NCI-H2196 treated with DMSO at 0.1 percent for 48 hours (cell line): Measurements from ENCODE around the gene SGK1.
"Not testable (repeated sequence)": the region's sequence is repeated elsewhere in the genome, so short reads cannot be mapped to it uniquely, and the experiment has no call there.

Source experiments
- DNase-seq: peaks from one replicate; lab custom pipeline; 2025; ENCODE audit not compliant: unreplicated experiment; lab: John Stamatoyannopoulos, UW

The SGK1 gene

DNA sequence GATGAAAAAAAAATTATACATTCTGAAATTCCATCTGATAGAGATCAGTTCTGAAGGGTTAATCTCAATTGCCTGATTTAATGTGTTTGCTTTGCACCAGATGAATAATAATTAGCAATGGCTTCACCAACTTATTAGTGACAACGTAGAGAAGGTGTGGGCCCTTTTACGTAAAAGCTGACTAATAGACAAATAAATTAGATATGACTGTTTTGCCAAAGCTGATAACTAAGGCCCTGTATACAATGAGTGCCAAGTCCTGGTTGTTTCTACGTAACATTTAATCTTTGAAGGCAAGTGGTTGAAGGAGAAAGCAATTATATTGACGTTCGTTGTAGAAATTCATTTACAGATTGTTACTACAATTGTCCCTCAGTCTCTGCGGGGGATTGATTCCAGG is 10.8 kb downstream of the SGK1 start:
- DNase-seq = no peak

DNA sequence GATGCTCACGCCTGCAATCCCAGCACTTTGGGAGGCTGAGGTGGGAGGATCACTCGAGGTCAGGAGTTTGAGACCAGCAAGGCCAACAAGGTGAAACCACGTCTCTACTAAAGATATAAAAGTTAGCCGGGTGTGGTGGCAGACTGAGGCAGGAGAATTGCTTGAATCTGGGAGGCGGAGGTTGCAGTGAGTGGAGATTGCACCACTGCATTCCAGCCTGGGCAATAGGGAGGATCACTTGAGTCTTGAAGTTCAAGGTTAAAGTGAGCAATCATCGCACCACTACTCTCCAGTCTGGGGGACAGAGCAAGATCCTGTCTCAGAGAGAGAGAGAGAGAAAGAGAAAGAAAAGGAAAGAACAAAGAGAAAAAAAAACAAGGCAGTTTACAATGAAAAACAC is 13.5 kb downstream of the SGK1 start:
- DNase-seq = not testable (repeated sequence)

DNA sequence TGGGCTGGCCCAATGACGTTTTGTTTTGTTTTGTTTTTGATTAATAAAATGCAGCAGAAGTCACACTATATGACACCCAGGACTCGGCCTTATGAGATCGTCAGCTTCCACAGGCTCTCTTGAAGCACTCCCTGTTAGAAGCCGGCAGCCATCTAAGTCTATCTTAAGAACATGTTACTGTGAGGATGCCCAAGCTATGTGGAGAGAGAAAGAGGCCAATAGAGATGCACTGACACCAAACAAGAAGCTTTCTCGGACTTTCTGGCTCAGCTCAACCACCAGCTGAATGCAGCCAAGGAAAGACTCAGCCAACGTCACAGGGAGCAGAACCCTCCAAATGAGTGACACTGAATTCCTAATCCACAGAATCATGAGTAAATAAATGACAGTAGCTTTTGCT is 14.0 kb downstream of the SGK1 start:
- no peak for DNase-seq

DNA sequence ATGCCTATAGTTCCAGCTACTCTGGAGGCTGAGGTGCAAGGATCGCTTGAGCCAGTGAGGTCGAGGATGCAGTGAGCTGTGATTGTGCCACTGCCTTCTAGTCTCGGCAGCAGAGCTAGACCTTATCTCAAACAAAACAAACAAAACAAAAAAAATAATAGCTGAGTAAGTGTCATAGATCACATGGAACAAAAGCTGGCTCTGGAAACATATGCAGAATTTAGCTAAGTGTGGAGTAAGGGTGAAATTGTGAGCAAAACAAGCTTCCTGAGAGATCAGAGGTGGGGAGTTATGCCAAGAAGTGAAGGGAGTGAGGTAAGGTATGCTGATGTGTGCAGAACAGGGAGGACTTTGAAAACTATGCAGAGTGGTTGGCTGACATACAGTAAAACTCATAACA is 18.7 kb downstream of the SGK1 start:
- no peak for DNase-seq

DNA sequence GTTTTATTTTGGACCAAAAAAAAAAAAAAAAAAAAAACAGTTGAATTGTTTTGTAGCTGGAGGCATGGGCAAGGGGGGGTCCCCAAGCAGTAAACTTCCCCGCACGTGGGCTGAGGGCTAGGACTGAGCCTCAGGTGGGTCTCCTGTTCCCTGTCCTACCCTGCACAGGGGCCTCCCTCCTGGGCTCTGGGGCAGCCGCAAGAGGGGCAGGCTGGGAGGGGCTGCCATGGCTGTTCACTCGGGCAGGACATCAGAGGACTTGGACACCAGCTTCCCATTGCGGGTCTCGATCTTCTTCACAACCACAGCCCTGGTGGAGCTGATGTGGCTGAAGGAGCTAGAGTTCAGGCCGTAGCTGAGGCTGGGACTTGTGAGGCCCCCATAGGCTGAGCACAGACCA is 21.1 kb downstream of the SGK1 start:
- DNase-seq = no peak

DNA sequence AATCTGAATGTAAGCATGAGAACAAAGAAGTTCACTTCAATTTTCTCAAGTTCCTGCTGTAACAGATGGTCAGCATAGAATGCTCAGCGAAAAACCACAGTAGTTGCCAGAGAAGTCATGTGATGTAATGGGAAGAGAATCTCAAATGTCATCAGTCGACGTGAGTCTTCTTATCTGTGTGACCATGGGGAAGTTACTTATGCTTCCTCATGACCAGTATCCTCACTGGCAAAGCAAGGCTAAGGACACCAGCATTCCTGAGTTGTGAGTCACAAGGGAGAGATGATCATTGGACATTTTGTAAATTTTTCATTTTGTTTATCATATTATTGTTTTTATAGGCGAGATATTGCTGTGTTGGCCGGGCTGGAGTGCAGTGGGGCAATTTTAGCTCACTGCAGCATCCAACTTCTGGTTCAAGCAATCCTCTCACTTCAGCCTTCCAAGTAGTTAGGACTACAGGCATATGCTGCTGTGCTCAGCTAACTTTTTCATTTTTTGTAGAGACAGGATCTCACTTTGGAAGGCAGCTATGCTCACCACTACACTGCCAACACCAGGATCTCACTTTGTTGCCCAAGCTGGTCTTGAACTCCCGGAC is 21.9 kb downstream of the SGK1 start:
- peak; percentile 61 for DNase-seq

DNA sequence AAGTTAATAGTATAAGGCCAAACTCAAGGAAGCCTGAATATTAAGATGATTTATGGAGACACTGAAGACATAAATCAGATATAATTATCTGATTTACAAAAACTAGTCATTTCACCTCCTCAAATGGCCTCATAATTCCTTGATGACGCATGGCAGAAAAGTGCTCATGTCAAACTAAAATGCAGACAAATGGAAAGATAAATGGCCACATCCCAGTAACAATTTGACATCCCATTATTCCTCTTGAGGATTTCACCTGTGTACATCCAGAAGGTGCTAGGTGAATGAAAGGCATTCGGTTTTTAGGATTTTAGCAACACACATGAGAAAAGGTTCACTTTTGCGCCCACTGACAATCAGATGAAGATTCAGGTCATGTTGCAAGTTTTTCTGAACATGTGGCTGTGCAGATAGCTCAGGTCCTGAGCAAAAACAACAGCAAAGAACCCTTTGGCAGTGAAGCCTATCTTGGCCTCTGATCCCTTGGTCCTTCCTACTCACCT is 24.2 kb downstream of the SGK1 start:
- no peak for DNase-seq

DNA sequence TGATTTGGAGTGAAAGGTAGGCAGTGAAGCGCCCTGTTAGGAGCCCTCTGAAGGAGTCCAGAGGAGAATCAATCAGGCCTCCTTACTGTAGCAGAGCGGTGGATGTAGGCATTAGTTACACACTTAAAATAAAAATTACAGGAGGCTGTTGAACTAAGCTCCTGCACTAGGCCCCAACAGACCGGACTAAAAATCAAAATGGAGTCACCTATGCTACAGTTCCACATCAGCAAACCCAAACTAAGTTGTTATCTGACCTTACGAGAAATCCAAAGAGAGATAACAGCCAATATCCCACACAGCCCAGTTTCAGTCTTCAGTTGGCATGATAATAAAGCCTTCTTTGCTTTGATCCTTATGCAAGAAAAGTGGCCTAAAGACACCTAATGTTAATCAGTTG is 26.8 kb downstream of the SGK1 start:
- no peak for DNase-seq

DNA sequence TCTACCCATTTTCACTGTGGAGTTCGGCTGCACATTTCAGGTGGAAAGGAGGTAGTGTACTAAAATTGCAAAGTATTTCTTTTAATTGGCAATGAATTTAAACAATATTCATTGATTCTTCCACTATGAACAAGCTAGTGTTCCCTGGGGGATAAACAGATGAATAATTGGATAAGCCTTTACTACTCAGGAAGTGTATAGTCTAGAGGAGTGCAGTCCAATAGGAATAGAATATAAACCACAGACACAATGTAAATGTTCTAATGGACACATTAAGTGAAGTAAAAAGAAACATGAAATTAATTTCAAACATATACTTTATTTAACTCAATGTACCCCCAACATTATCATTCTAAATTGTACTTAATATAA is 28.7 kb downstream of the SGK1 start:
- DNase-seq = no peak

DNA sequence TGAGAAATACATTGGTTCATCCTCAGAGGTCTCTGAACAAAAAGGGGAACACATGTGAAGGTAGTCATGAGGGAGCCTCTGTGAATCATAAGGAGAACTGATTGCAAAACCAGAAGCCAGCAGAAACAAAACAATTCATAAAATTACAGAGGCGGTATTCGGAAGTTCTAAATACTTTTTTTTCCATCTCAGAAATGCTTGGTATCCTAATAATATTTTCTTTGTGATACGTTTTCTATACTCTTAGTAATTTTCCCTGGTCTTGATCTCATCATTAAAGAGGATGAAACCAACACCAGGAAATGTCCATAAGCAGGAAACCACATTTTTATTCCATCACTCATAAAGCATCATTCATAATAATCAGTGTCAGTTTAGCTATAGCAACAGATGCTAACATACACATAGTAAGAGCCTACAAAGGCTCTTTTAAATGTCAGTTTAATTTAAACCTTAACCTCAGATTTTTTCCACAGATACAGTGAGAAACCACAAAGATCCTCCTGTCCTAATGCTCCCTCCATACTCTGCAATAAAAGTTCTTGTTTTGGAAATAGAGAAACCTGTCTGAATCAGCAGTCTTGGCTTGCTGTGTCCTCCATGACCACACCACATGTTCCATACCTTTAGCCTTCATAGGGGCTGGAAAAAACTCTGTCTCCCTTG is 29.2 kb downstream of the SGK1 start:
- no peak for DNase-seq

DNA sequence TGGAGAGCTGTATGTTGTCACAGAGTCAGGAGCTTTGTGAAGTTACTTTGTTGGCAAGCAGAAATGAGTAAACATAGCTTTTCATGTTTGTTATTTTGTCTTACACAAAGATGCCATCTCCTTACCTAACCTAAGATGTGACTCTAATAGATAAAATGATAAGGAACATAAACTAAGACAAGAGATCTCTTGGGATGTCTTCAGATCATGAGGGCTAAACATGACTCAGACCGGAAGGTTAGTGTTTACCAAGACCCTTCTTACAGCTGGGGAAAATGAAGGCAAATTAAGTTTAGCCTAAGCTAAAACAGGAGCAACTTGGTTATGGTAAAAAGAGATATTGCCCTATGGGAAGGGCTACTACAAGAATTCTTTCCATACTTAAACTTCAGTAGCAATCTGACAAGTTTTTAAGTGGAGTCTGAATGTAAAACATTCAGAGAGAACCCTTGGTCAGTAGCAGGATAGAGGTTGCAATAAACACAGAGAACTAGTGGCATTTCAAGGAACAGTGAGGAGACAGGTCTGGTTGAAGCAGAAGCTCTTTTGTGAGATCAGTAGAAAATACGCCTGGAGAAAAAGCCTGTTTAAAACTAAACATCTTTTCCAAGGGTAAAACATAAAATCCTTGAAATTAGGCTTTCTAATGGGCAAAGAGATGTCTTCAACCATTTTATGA is 29.9 kb downstream of the SGK1 start:
- DNase-seq = no peak

DNA sequence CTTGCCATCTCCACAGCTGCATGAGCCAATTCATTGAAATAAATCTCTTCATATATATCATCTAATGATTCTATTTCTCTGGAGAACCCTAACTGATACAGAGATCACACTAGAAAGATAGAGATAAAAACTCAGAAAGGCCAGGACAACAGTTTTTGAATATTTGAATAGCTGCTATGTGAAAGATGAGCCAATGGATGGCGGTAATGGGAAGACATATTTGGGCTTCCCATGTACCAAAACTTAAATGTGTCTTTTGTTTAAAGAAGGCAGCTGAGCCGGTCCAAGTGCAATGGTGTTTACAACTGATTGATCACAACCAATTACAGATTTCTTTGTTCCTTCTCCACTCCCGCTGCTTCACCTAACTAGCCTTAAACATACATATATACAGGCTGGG is 35.1 kb downstream of the SGK1 start:
- DNase-seq = no peak

DNA sequence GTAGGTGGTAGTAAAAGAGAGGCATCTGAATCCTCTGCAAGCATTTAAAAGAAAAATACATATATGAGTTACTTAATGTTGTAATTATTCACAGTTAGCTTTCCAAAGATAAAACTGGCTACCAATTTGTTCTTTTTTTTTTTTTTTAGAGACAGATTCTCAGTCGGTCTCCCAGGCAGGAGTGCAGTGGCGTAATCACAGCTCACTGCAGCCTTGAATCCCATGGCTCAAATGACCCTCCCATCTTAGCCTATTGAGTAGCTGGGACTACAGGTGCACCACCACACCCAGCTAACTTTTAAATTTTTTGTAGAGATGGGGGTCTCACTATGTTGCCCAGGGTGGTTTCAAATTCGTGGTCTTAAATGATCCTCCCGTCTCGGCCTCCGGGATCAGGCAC is 36.5 kb downstream of the SGK1 start:
- no peak for DNase-seq

DNA sequence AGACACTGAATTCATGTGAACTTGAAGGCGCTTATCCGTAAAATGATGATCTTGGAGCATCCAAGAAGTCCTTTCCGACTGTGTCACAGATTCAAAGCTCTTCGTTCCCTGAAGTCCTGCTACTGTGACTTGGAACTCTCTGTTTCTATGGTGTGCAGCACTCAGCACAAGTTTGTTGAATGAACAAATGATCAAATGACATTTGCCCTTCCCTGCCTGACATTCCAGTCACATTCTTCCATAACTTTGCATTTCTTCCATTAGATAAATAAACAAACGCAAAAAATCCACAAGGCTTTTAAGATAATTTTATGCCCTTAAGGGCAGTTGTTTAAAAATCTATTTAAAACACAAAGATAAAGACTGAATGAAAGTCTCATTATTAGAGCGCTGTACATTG is 39.9 kb downstream of the SGK1 start:
- no peak for DNase-seq

DNA sequence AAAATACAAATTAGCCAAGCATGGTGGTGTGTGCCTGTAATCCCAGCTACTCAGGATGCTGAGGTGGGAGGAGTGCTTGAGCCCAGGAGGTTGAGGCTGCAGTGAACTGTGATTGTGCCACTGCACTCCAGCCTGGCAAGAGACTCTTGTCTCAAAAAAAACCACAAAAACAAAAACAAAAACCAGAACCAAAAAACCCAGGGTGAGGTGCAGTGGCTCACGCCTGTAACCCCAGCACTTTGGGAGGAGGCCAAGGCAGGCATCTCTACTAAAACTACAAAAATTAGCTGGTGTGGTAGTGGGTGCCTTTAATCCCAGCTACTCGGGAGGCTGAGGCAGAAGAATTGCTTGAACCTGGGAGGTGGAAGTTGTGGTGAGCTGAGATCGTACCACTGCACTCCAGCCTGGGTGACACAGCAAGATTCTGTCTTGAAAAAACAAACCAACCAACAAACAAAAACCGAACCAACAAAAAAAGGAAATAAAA is 41.0 kb downstream of the SGK1 start:
- not testable (repeated sequence) for DNase-seq

DNA sequence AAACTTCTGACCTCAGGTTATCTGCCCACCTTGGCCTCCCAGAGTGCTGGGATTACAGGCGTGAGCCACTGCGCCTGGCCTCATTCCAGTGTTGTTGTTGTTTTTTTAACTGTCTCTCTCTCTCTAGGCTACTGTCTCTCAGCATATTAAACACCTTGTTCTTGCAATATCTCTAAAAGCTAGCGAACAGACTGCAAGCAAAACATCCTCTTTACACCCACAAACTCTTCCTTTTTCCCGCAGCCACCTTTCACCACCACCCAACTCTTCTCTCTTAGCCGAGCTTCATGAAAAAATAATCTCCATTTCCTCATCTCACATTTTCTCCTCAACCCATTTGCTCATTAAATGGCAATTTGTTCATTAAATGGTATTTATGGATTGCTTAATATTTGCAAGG is 45.5 kb downstream of the SGK1 start:
- DNase-seq = no peak

DNA sequence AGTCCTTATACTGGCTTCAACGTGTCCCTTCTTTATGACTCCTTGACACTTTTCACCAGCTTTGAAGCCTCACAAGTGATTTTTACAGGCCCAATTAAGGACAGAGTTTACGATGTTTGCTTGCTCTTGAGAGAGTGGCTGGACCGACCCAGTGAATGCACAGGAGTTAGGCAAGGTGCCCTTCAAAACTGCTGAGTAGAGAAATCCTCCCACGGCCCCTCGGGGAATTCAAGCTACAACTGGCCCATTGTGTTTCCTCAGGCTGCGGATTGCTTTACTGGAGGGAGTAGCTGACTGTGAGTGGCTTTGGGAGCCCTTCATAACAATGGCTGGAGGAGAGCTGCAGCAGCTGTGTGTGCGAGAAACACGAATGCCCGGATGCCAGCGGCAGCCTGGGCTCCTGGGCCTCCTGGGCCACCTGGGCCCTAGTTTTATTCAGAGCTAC is 50.0 kb downstream of the SGK1 start:
- DNase-seq = no peak

DNA sequence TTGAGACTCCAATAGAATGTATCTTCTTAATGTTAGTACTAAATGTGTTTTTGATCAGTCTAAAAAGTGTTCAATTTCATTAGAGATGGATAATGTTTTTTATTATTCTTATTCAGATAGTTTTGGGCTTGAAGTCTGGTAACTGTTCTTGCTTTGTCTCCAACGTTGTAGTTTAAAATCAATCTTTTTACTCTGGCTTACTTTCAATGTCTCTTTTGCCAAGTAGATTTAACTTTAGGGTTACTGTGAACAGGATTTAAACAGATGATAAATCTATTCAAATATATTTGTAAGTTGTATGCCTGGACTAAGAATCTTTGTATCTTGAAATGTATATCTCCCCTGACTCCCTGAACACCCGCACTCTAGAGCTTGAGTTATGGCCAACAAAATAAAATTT is 51.1 kb downstream of the SGK1 start:
- DNase-seq = no peak

DNA sequence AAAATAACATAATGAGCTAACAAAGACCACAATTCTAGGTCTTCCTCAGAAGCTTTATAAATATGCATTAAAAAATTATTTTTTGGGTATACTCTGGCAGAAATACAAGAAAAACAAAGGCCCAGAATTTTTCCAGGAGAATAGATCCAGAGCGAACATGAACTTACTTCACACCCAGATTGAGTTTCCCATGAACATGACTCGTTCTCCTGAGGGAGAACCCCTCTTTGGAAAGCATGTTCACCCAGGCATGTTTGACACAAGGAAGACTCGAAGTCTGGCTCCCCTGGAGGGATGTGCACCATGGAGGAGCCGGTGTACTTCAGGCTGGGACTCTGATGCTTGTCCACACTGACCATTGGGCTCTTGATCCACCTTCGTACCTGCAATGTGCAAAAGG is 56.1 kb downstream of the SGK1 start:
- DNase-seq = no peak

DNA sequence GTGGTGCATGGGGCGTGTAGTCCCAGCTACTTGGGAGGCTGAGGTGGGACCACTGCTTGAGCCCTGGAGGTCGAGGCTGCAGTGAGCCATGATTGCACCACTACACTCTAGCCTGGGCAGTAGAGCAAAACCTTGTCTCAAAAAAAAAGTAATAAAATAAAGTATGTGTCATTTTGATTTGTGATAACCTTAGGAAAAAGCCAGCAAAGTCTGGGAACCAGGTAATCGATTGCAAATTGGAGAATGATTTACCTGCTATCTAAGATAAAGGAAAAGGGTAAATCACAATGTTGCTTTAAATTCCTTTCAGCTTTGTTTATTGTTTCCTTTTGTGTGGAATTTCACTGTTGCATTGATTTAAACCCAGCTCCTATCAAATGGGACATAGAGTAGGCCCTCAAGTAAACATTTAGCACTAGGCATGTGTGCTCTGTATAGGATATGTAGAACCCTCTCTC is 59.0 kb downstream of the SGK1 start:
- no peak for DNase-seq

DNA sequence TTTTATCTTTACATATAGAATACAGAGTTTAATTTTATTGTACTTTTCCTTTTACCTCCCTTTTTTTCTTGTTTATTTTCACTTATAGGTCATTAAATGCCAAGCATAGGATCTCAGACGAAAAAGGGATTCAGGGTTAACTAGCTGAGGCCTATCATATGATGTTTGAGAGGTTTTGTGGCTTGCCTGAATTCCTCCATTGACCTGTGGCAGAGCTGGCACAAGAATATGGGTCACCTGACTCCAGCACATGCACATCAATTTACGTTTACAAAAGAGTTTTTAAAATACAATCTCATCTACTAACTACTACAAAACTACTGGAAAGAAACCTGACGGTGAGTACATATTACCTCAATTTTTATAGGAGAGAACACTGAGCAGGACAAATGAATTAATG is 60.4 kb downstream of the SGK1 start:
- no peak for DNase-seq

DNA sequence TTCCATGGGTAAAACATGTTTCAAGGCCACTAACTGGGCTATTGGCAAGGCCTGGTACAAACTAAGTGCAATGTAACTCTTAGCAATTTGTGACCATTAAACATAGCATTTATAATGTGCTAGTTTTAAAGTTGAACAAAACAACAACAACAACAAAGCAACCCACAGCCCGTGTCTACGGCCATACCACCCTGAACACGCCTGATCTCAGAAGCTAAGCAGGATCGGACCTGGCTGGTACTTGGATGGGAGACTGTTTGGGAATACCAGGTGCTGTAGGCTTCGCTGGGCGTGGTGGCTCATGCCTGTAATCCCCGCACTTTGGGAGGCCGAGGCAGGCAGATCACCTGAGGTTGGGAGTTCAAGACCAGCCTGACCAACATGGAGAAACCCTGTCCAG is 61.0 kb downstream of the SGK1 start:
- no peak for DNase-seq
